Bronchial epithelial cell (primary cell): ENCODE data around the gene ZFYVE9. TPM values are rescaled to one million over a fixed set of nuclear protein-coding genes. Genes with fewer than 3 reads are reported as not detected.
A peak's percentile ranks its signal among the peaks of the same experiment; 100 is the strongest.
"Not testable (repeated sequence)": the region's sequence is repeated elsewhere in the genome, so short reads cannot be mapped to it uniquely, and the experiment has no call there.

Source experiments
- DNase-seq: peaks from one replicate; pipeline ENCODE4 v3.0.0-alpha.2; 2010; ENCODE audit warnings: low read depth
- FAIRE-seq: peaks from 2 replicates; lab custom pipeline; 2011; peaks lifted over from hg19 to GRCh38; lab: Jason Lieb, UNC
- H3K27me3 ChIP-seq: 2 replicates; pipeline ENCODE4 v1.5.1; 2011; ENCODE audit warnings: low read length; ENCODE audit not compliant: control insufficient read depth, insufficient read depth
- H3K36me3 ChIP-seq: 2 replicates; pipeline ENCODE4 v1.5.1; 2011; ENCODE audit warnings: low read length; ENCODE audit not compliant: control insufficient read depth, insufficient read depth
- H3K4me3 ChIP-seq: 2 replicates; pipeline ENCODE4 v1.5.1; 2011; ENCODE audit warnings: mild to moderate bottlenecking, low read depth, low read length, control low read depth
- total RNA-seq: library from RNA; depleted of rRNA; stranded (reverse); fragments of >200 nt; gene quantifications from 2 replicates; pipeline ENCODE4 v1.2.1, GENCODE V29; 2014
- TF ChIP-seq, protein P1 (sequence below): IDR thresholded peaks from 2 replicates; pipeline ENCODE4 v1.5.1; 2011; ENCODE audit warnings: mild to moderate bottlenecking, moderate library complexity, low read length, control low read depth, inconsistent platforms; ENCODE audit not compliant: insufficient read depth, severe bottlenecking

ZFYVE9 gene
- total RNA-seq, 1 donor from 2014 or later: 44.8 TPM

DNA sequence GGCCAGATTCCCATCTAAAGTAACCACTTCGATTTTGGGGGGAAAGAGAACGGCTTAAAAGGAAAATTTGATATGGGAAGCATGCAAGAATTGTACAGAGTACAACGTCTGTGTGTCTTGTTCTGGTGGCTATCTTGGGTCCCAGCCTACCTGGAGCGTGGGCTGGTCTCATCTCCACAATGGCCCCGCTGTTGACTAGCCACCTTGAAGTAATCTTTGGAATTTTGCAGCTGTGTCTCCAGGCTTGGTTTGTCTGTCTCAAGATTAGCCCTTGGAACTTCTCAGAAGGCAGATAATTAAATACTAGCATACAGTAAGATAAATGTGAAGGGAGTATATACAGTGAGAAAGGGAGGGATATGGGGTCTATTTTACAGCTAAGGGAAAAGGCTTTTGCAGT lies 225.4 kb downstream of the ZFYVE9 start:
- peaks cover 5% of the 10 kb centered on the region for H3K36me3 ChIP-seq
- TF ChIP-seq, protein P1, sequence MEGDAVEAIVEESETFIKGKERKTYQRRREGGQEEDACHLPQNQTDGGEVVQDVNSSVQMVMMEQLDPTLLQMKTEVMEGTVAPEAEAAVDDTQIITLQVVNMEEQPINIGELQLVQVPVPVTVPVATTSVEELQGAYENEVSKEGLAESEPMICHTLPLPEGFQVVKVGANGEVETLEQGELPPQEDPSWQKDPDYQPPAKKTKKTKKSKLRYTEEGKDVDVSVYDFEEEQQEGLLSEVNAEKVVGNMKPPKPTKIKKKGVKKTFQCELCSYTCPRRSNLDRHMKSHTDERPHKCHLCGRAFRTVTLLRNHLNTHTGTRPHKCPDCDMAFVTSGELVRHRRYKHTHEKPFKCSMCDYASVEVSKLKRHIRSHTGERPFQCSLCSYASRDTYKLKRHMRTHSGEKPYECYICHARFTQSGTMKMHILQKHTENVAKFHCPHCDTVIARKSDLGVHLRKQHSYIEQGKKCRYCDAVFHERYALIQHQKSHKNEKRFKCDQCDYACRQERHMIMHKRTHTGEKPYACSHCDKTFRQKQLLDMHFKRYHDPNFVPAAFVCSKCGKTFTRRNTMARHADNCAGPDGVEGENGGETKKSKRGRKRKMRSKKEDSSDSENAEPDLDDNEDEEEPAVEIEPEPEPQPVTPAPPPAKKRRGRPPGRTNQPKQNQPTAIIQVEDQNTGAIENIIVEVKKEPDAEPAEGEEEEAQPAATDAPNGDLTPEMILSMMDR: no peak
- DNase-seq (no peak), FAIRE-seq (no peak)
- no peaks in the 10 kb centered on the region for H3K27me3 ChIP-seq
- no peak overlapping the region for H3K4me3 ChIP-seq

DNA sequence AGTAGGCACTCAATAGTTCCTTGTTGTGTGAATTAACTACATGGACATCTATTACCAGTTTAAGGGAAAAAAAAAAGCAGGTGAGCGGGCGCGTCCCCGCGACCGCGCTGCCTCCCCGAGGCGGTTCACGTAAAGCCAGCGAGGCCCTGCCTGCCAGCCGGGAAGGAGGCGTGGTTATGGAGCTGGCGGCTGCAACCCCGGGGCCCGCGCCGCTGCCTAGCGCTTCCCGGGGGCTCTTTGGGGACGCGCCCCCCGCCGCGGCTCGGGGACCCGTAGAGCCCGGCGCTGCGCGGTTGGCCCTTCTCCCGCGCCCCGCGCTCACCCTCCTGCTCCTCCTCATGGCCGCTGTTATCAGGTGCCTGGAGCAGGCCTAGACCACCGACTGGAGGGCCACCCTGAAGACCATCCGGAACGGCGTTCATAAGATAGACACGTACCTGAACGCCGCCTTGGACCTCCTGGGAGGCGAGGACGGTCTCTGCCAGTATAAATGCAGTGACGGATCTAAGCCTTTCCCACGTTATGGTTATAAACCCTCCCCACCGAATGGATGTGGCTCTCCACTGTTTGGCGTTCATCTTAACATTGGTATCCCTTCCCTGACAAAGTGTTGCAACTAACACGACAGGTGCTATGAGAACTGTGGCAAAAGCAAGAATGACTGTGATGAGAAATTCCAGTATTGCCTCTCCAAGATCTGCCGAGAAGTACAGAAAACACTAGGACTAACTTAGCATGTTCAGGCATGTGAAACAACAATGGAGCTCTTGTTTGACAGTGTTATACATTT lies 226.7 kb downstream of the ZFYVE9 start:
- H3K27me3 ChIP-seq: no peaks in the 10 kb centered on the region
- FAIRE-seq (peak; percentile 52), DNase-seq (peak; percentile 91)
- peak overlapping the region; percentile 55 for H3K4me3 ChIP-seq
- H3K36me3 ChIP-seq: no peaks in the 10 kb centered on the region
- TF ChIP-seq, protein P1: peak; percentile 27

DNA sequence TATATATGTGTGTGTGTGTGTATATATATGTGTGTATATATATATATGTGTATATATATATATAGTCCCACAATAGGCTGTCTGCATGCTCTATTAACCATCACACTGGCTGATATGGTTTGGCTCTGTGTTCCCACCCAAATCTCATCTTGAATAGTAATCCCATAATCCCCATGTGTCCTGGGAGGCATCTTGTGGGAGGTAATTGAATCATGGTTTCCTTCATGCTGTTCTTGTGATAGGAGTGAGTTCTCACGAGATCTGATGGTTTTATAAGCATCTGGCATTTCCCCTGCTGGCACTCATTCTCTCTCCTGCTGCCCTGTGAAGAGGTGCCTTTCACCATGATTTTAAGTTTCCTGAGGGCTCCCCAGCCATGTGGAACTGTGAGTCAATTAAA lies 228.0 kb downstream of the ZFYVE9 start:
- H3K4me3 ChIP-seq, H3K36me3 ChIP-seq, DNase-seq, H3K27me3 ChIP-seq, FAIRE-seq: not testable (repeated sequence)

DNA sequence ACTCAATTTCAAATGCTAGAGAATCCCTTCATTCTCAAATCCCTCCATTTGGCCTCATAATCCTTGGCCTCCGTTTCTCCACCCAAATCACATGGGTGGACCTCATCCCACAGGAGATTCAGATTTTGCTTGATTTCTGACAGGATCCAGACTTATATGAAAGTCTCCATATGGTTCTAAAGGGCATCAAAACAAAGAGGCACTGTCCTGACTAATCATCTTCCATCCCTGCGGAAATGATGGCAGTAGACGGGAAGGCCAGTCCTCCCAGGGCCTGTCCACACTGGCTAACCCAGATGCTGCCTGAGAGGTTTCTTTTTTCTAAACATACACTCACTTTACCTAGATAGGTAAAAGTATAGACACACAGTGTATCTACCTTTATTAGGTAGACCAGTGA lies 243.5 kb downstream of the ZFYVE9 start:
- Histone ChIP-seq H3K4me3 (no peak overlapping the region), H3K27me3 (no peaks in the 10 kb centered on the region), H3K36me3 (no peaks in the 10 kb centered on the region)
- FAIRE-seq (no peak), DNase-seq (no peak)
- TF ChIP-seq, protein P1: no peak

DNA sequence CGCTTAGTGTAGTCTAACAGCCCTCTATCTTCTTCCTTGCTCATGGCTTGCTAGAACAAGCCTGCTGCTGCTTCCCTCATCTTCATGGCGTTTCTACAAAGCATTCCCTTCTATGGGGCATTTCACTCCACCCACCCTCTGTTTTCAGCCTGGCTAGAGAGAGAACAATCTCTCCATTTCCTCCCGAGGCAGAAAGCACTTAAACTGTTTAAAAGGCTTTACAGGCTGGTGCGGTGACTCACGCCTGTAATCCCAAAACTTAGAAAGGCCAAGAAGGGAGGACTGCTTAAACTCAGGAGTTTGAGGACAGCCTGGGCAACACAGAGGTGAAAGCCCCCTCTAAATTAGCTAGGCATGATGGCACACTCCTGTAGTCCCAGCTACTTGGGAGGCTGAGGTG lies 244.6 kb downstream of the ZFYVE9 start:
- Histone ChIP-seq H3K27me3 (no peaks in the 10 kb centered on the region), H3K36me3 (no peaks in the 10 kb centered on the region), H3K4me3 (no peak overlapping the region)
- DNase-seq (peak; percentile 15), FAIRE-seq (no peak)
- TF ChIP-seq, protein P1: no peak

DNA sequence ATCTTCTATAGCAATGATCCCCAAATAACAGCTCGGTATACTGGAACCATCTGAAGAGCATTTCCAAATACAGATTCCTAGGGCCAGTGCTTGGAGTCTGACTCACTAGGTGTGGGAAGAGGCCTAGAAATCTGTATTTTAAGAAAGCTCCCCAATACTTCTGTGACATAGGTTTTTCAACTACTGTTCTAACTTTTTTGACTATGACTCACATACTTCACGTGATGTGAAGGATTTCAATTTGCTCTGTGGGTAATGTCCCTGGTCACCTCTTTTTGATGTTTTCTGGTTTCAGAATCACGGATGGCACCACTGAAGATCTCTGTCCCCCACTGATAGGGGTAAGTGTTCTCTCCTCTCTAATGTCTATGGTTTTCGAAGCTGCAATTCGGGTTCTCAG lies 251.3 kb downstream of the ZFYVE9 start:
- H3K36me3 ChIP-seq: no peaks in the 10 kb centered on the region
- no peaks in the 10 kb centered on the region for H3K27me3 ChIP-seq
- no peak for FAIRE-seq
- H3K4me3 ChIP-seq: no peak overlapping the region
- no peak for DNase-seq
- TF ChIP-seq, protein P1: no peak

Other genes starting within 250 kb of the ZFYVE9 start
- gene RAB3B, start 151.4 kb upstream of the ZFYVE9 start, total RNA-seq: 2.2 and 3.4 TPM in 2 replicates
- gene KTI12, start 108.3 kb upstream of the ZFYVE9 start, total RNA-seq: 5.6 and 10.0 TPM in 2 replicates
- 35.5 and 54.8 TPM in 2 replicates for gene TXNDC12, start 86.9 kb upstream of the ZFYVE9 start, total RNA-seq
- gene BTF3L4, start 85.8 kb upstream of the ZFYVE9 start, total RNA-seq: 51.9 and 58.5 TPM in 2 replicates
- gene CC2D1B, start 224.1 kb downstream of the ZFYVE9 start, total RNA-seq: 26.0 and 32.4 TPM in 2 replicates